H9 (cell line): Measurements from ENCODE around the gene HDLBP. TPM values are rescaled to one million over a fixed set of nuclear protein-coding genes. Genes with fewer than 3 reads are reported as not detected.
A peak's percentile ranks its signal among the peaks of the same experiment; 100 is the strongest.

Experiments
- DNase-seq: peaks from one replicate; pipeline ENCODE4 v3.0.0-alpha.2; 2017
- H2AFZ ChIP-seq: one replicate; pipeline ENCODE4 v1.6.1; 2013; ENCODE audit warnings: mild to moderate bottlenecking, low read length, control low read depth, moderate library complexity
- H2AK5ac ChIP-seq: 2 replicates; pipeline ENCODE4 v1.6.1; 2013; ENCODE audit warnings: low read length, control low read depth, mixed read lengths; ENCODE audit not compliant: insufficient read length
- H2BK120ac ChIP-seq: one replicate; pipeline ENCODE4 v1.6.1; 2013; ENCODE audit warnings: low read depth, mild to moderate bottlenecking, low read length, control low read depth, inconsistent platforms; ENCODE audit not compliant: poor library complexity, severe bottlenecking
- H2BK12ac ChIP-seq: 2 replicates; pipeline ENCODE4 v1.6.1; 2013; ENCODE audit warnings: low read length, control low read depth, mixed read lengths, low read depth; ENCODE audit not compliant: insufficient read length
- H2BK15ac ChIP-seq: 2 replicates; pipeline ENCODE4 v1.6.1; 2013; ENCODE audit warnings: low read depth, low read length, control low read depth
- H2BK20ac ChIP-seq: one replicate; pipeline ENCODE4 v1.6.1; 2013; ENCODE audit warnings: low read depth, mild to moderate bottlenecking, low read length, control low read depth, inconsistent platforms; ENCODE audit not compliant: poor library complexity, severe bottlenecking
- H2BK5ac ChIP-seq: 2 replicates; pipeline ENCODE4 v1.6.1; 2013; ENCODE audit warnings: low read length, control low read depth, mixed read lengths; ENCODE audit not compliant: insufficient read length
- H3K14ac ChIP-seq: 2 replicates; pipeline ENCODE4 v1.6.1; 2013; ENCODE audit warnings: low read length, control low read depth; ENCODE audit not compliant: insufficient read depth
- H3K18ac ChIP-seq: 2 replicates; pipeline ENCODE4 v1.6.1; 2013; ENCODE audit warnings: low read depth, mild to moderate bottlenecking, mixed read lengths, low read length, control low read depth; ENCODE audit not compliant: insufficient read length
- H3K23ac ChIP-seq: 2 replicates; pipeline ENCODE4 v1.6.1; 2013; ENCODE audit warnings: low read length, control low read depth, mixed read lengths, low read depth; ENCODE audit not compliant: insufficient read length
- H3K23me2 ChIP-seq: 2 replicates; pipeline ENCODE4 v1.6.1; 2013; ENCODE audit warnings: low read depth, mild to moderate bottlenecking, mixed read lengths, low read length, control low read depth; ENCODE audit not compliant: insufficient read length, poor library complexity, severe bottlenecking
- H3K27ac ChIP-seq: 2 replicates; pipeline ENCODE4 v1.5.1; 2013; ENCODE audit warnings: low read length, control low read depth, mixed read lengths, low read depth; ENCODE audit not compliant: insufficient read length
- H3K27me3 ChIP-seq: 2 replicates; pipeline ENCODE4 v1.6.1; 2013; ENCODE audit warnings: low read length, control low read depth, inconsistent platforms; ENCODE audit not compliant: insufficient read depth
- H3K4ac ChIP-seq: 2 replicates; pipeline ENCODE4 v1.6.1; 2013; ENCODE audit warnings: low read depth, mild to moderate bottlenecking, control low read depth, inconsistent platforms, low read length, moderate library complexity
- H3K4me1 ChIP-seq: 2 replicates; pipeline ENCODE4 v1.6.1; 2013; ENCODE audit warnings: low read length, control low read depth, inconsistent platforms; ENCODE audit not compliant: insufficient read depth
- H3K4me2 ChIP-seq: 2 replicates; pipeline ENCODE4 v1.6.1; 2013; ENCODE audit warnings: low read length, control low read depth, mixed read lengths; ENCODE audit not compliant: insufficient read length, insufficient read depth
- H3K56ac ChIP-seq: 2 replicates; pipeline ENCODE4 v1.6.1; 2013; ENCODE audit warnings: low read depth, mild to moderate bottlenecking, mixed read lengths, low read length, control low read depth; ENCODE audit not compliant: insufficient read length
- H3K79me1 ChIP-seq: 2 replicates; pipeline ENCODE4 v1.6.1; 2013; ENCODE audit warnings: low read depth, mild to moderate bottlenecking, moderate library complexity, low read length, control low read depth, inconsistent platforms; ENCODE audit not compliant: insufficient read depth, poor library complexity, severe bottlenecking
- H3K79me2 ChIP-seq: 2 replicates; pipeline ENCODE4 v1.6.1; 2013; ENCODE audit warnings: low read length, control low read depth, inconsistent platforms; ENCODE audit not compliant: insufficient read depth
- H3K9ac ChIP-seq: 2 replicates; pipeline ENCODE4 v1.6.1; 2013; ENCODE audit warnings: low read length, control low read depth, mixed read lengths; ENCODE audit not compliant: insufficient read length; ENCODE audit errors: extremely low read depth
- H3K9me3 ChIP-seq: one replicate; pipeline ENCODE4 v1.6.1; 2013; ENCODE audit warnings: low read depth, low read length, inconsistent platforms; ENCODE audit not compliant: control insufficient read depth
- H3T11ph ChIP-seq: one replicate; pipeline ENCODE4 v1.6.1; 2013; ENCODE audit warnings: mild to moderate bottlenecking, low read length, control low read depth, inconsistent platforms
- H4K20me1 ChIP-seq: one replicate; pipeline ENCODE4 v1.6.1; 2013; ENCODE audit not compliant: control insufficient read depth, insufficient read length, insufficient read depth
- H4K5ac ChIP-seq: 2 replicates; pipeline ENCODE4 v1.6.1; 2013; ENCODE audit warnings: low read depth, mild to moderate bottlenecking, mixed read lengths, low read length, control low read depth; ENCODE audit not compliant: insufficient read length
- H4K8ac ChIP-seq: replicated peaks from 2 replicates; pipeline ENCODE4 v1.6.1; 2013; ENCODE audit warnings: low read length, control low read depth, mixed read lengths, low read depth; ENCODE audit not compliant: insufficient read length
- H4K91ac ChIP-seq: 2 replicates; pipeline ENCODE4 v1.6.1; 2013; ENCODE audit warnings: low read depth, mild to moderate bottlenecking, moderate library complexity, mixed read lengths, low read length, control low read depth; ENCODE audit not compliant: insufficient read length
- H3K27ac Mint-ChIP-seq, 3 experiments: 2 replicates in 2 of 3; 3 replicates in 1 of 3; pipeline ENCODE4 v1.8.0; 2020 to 2021; ENCODE audit warnings: mixed read lengths in 3 of 3, mild to moderate bottlenecking in 1 of 3, moderate library complexity in 1 of 3
- H3K27me3 Mint-ChIP-seq: 2 replicates; pipeline ENCODE4 v1.8.0; 2021; ENCODE audit warnings: low read depth, mild to moderate bottlenecking, moderate library complexity, mixed read lengths
- H3K36me3 Mint-ChIP-seq, 3 experiments: 2 replicates in 2 of 3; 3 replicates in 1 of 3; pipeline ENCODE4 v1.8.0; 2020 to 2021; ENCODE audit warnings: low read depth in 3 of 3, mixed read lengths in 3 of 3; ENCODE audit not compliant: insufficient read depth in 1 of 3
- H3K4me1 Mint-ChIP-seq, 2 experiments: 2 replicates each; pipeline ENCODE4 v1.8.0; 2020; ENCODE audit warnings: mixed read lengths in 2 of 2
- H3K4me3 Mint-ChIP-seq, 2 experiments: 2 replicates in 1 of 2; 3 replicates in 1 of 2; pipeline ENCODE4 v1.8.0; 2020 to 2021; ENCODE audit warnings: mild to moderate bottlenecking in 2 of 2, mixed read lengths in 2 of 2, moderate library complexity in 1 of 2
- H3K9me3 Mint-ChIP-seq, 2 experiments: 2 replicates in 1 of 2; 3 replicates in 1 of 2; pipeline ENCODE4 v1.8.0; 2020; ENCODE audit warnings: mild to moderate bottlenecking in 2 of 2, mixed read lengths in 2 of 2, moderate library complexity in 1 of 2
- CTCF ChIP-seq: fragments of 200-600 bp; sonication (generic); conservative IDR thresholded peaks from 3 replicates; pipeline ENCODE4 v1.8.0; 2021; ENCODE audit warnings: antibody characterized with exemption, mild to moderate bottlenecking
- WGBS: extraction: QIAGEN DNeasy Blood & Tissue Kit; methylation state at CpG from one replicate; pipeline ENCODE4 v1.1.7; 2013; ENCODE audit warnings: missing lambda C conversion rate, low lambda C conversion rate, mixed read lengths; ENCODE audit not compliant: insufficient read length; ENCODE audit errors: extremely low coverage; 5-methylcytosine and 5-hydroxymethylcytosine counted together
- total RNA-seq: library from RNA; stranded (reverse); gene quantifications from 2 replicates; pipeline ENCODE4 v1.2.1, GENCODE V29; 2021

Gene HDLBP
- total RNA-seq, 1 experiment from 2014 or later: 364 TPM

GRCh38 chr2:241309684-241310117, 5.8 kb downstream of the HDLBP start:
- no peak overlapping the region for H3T11ph ChIP-seq
- H3K18ac ChIP-seq: no peak overlapping the region
- WGBS: no CpG with 5 or more reads among the region's 2 CpGs
- no peak overlapping the region for H3K27ac ChIP-seq
- no peak for DNase-seq
- Mint-ChIP-seq H3K27ac (peak overlapping the region in 2 of 3 experiments; percentile 26 to 49; a peak in 4 of 7 replicates), H3K4me3 (no peak overlapping the region), H3K36me3 (no peaks in the 10 kb centered on the region; a peak in 2 of 7 replicates), H3K4me1 (peaks cover 43 to 48% of the 10 kb centered on the region in 2 experiments), H3K9me3 (no peaks in the 10 kb centered on the region), H3K27me3 (no peaks in the 10 kb centered on the region)
- no peaks in the 10 kb centered on the region for H4K20me1 ChIP-seq
- no peak overlapping the region for H2BK12ac ChIP-seq
- H3K9ac ChIP-seq: no peak overlapping the region
- H3K23me2 ChIP-seq: no peaks in the 10 kb centered on the region
- no peak for TF ChIP-seq CTCF
- H3K9me3 ChIP-seq: no peaks in the 10 kb centered on the region
- H3K79me1 ChIP-seq: peaks cover 3% of the 10 kb centered on the region
- H3K4ac ChIP-seq: no peak overlapping the region
- H2BK5ac ChIP-seq: no peak overlapping the region
- no peak overlapping the region for H4K5ac ChIP-seq
- H2BK15ac ChIP-seq: no peak overlapping the region
- no peak overlapping the region for H3K23ac ChIP-seq
- H3K14ac ChIP-seq: no peak overlapping the region
- H3K4me1 ChIP-seq: 0 out of 2 replicates have a peak, but pooled peaks cover 2% of the 10 kb centered on the region
- no peak overlapping the region for H4K8ac ChIP-seq
- H4K91ac ChIP-seq: no peak overlapping the region
- H3K79me2 ChIP-seq: peaks cover 63% of the 10 kb centered on the region
- no peak overlapping the region for H3K56ac ChIP-seq
- H2BK20ac ChIP-seq: no peak overlapping the region
- no peaks in the 10 kb centered on the region for H3K27me3 ChIP-seq
- H2AK5ac ChIP-seq: no peak overlapping the region
- H2AFZ ChIP-seq: no peak overlapping the region
- H2BK120ac ChIP-seq: no peak overlapping the region
- no peak overlapping the region for H3K4me2 ChIP-seq
